Measurements from ENCODE around the gene TTC39B.
"Not testable (repeated sequence)": the region's sequence is repeated elsewhere in the genome, so short reads cannot be mapped to it uniquely, and the experiment has no call there.

TTC39B gene

GRCh38 chr9:15306757-15307522, at the start of gene TTC39B:
TSS of gene TTC39B (minus strand) at chr9:15307216. CDS start at chr9:15307125, 91 bp downstream.
- DNase-seq: peak; percentile 91

GRCh38 chr9:15355669-15356068, 48.7 kb upstream of the TTC39B start:
- no peak for DNase-seq

GRCh38 chr9:15354713-15355112, 47.7 kb upstream of the TTC39B start:
- peak; percentile 16 for DNase-seq

- peak; percentile 8 for DNase-seq
These were observed 46.9 kb upstream of the TTC39B start for GRCh38 chr9:15353892-15354291.

GRCh38 chr9:15352306-15352705, 45.3 kb upstream of the TTC39B start:
- peak; percentile 50 for DNase-seq

GRCh38 chr9:15349892-15350761, 43.1 kb upstream of the TTC39B start:
- peak; percentile 46 for DNase-seq

GRCh38 chr9:15346837-15347236, 39.8 kb upstream of the TTC39B start:
- no peak for DNase-seq

GRCh38 chr9:15344191-15344590, 37.2 kb upstream of the TTC39B start:
- DNase-seq: no peak

- no peak for DNase-seq
These were observed 26.4 kb upstream of the TTC39B start for GRCh38 chr9:15333376-15333881.

GRCh38 chr9:15332939-15333338, 25.9 kb upstream of the TTC39B start:
- DNase-seq: no peak

GRCh38 chr9:15329539-15330109, 22.6 kb upstream of the TTC39B start:
- DNase-seq: no peak

- DNase-seq: no peak
These were observed 21.9 kb upstream of the TTC39B start for GRCh38 chr9:15328946-15329345.

GRCh38 chr9:15322695-15323094, 15.7 kb upstream of the TTC39B start:
- not testable (repeated sequence) for DNase-seq

GRCh38 chr9:15319661-15320060, 12.6 kb upstream of the TTC39B start:
- not testable (repeated sequence) for DNase-seq

GRCh38 chr9:15317836-15318235, 10.8 kb upstream of the TTC39B start:
- DNase-seq: no peak

- DNase-seq: no peak
These were observed 4.6 kb upstream of the TTC39B start for GRCh38 chr9:15311607-15312006.

GRCh38 chr9:15310107-15310850, 3.3 kb upstream of the TTC39B start:
- DNase-seq: no peak

- DNase-seq: no peak
These were observed 1.5 kb upstream of the TTC39B start for GRCh38 chr9:15308511-15308910.

GRCh38 chr9:15307523-15307841, 466 bp upstream of the TTC39B start:
- DNase-seq: no peak

GRCh38 chr9:15306068-15306756, 804 bp downstream of the TTC39B start:
- peak; percentile 85 for DNase-seq

- no peak for DNase-seq
These were observed 1.5 kb downstream of the TTC39B start for GRCh38 chr9:15305470-15305869.

GRCh38 chr9:15304632-15305031, 2.4 kb downstream of the TTC39B start:
- DNase-seq: no peak
